HG02759 (cell line): ENCODE data around the gene DAGLA.

Experiments used
- ATAC-seq: cut with Tn5 transposase; IDR thresholded peaks from one replicate; pipeline ENCODE4 v1.9.1; 2021; ENCODE audit warnings: mild to moderate bottlenecking, moderate library complexity; ENCODE audit not compliant: unreplicated experiment

The DAGLA gene

GRCh38 chr11:61742391-61742790, 62.2 kb downstream of the DAGLA start:
- ATAC-seq, result no peak

GRCh38 chr11:61743486-61744095, 63.4 kb downstream of the DAGLA start:
- no peak for ATAC-seq

GRCh38 chr11:61744181-61744580, 64.0 kb downstream of the DAGLA start:
- ATAC-seq, result no peak

- no peak for ATAC-seq
Observed at GRCh38 chr11:61744609-61745156, 64.5 kb downstream of the DAGLA start.

- ATAC-seq, result no peak
Observed at GRCh38 chr11:61745781-61746441, 65.7 kb downstream of the DAGLA start.

GRCh38 chr11:61746442-61747191, 66.4 kb downstream of the DAGLA start:
- no peak for ATAC-seq

GRCh38 chr11:61747192-61747966, 67.2 kb downstream of the DAGLA start:
- ATAC-seq, result peak; percentile 54

GRCh38 chr11:61747967-61748285, 67.7 kb downstream of the DAGLA start:
- no peak for ATAC-seq

- no peak for ATAC-seq
Observed at GRCh38 chr11:61749591-61750217, 69.5 kb downstream of the DAGLA start.

GRCh38 chr11:61750631-61751273, 70.6 kb downstream of the DAGLA start:
- ATAC-seq, result no peak

- no peak for ATAC-seq
Observed at GRCh38 chr11:61751384-61751783, 71.2 kb downstream of the DAGLA start.

GRCh38 chr11:61752117-61752924, 72.1 kb downstream of the DAGLA start, which contains the start of gene MYRF:
TSS of gene MYRF (plus strand) at chr11:61752636. CDS start at chr11:61752745, 109 bp downstream.
- peak; percentile 59 for ATAC-seq

- ATAC-seq, result no peak
Observed at GRCh38 chr11:61752925-61753521, 72.8 kb downstream of the DAGLA start.

GRCh38 chr11:61753672-61754071, 73.5 kb downstream of the DAGLA start:
- ATAC-seq, result no peak

- ATAC-seq, result no peak
Observed at GRCh38 chr11:61754534-61755482, 74.6 kb downstream of the DAGLA start.

GRCh38 chr11:61756147-61756451, 75.9 kb downstream of the DAGLA start:
- no peak for ATAC-seq

GRCh38 chr11:61756452-61757212, 76.4 kb downstream of the DAGLA start:
- ATAC-seq, result peak; percentile 43
